OCI-LY3 (cell line): Measurements from ENCODE around the gene FAM78B.

Experiments
- CTCF ChIP-seq: fragments of 200-600, 300-600 bp; sonication (generic); IDR thresholded peaks from 2 replicates; pipeline ENCODE4 v1.5.1; 2014; ENCODE audit warnings: antibody characterized with exemption, low read length, low read depth
- EZH2phosphoT487 ChIP-seq: fragments of 200-600 bp; shearing (Covaris generic); IDR thresholded peaks from 2 replicates; pipeline ENCODE4 v1.6.1; 2018; ENCODE audit warnings: antibody characterized with exemption, mixed run types, low read depth

DNA sequence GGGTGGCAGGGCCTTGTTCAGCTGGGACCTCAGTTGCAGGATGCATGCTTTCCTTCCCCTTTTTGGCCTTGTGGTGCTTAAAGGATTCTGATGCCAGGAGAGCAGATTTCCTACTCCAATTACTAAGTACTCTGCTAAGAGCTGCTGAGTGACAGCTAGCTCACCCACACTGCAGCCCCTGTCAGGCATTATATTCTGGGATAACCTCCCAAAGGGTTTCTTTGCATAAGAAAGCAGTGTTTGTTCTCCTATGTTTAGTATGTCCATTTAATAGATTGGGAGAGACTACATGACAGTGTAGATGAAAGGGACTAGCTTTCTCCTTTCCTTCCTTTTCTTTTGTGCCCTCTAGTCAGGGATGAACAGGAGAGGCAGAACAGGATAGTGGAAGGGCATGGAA lies 100.7 kb downstream of the FAM78B start:
- TF ChIP-seq CTCF (no peak), EZH2phosphoT487 (no peak)
